EH (cell line): Measurements from ENCODE around the gene TAX1BP3.

Experiments
- DNase-seq: peaks from one replicate; pipeline ENCODE4 v3.0.0-alpha.2; 2015; ENCODE audit warnings: low read depth

TAX1BP3 gene

GRCh38 chr17:3626831-3627768 is 41.3 kb downstream of the TAX1BP3 start:
- DNase-seq, result peak; percentile 45

DNA sequence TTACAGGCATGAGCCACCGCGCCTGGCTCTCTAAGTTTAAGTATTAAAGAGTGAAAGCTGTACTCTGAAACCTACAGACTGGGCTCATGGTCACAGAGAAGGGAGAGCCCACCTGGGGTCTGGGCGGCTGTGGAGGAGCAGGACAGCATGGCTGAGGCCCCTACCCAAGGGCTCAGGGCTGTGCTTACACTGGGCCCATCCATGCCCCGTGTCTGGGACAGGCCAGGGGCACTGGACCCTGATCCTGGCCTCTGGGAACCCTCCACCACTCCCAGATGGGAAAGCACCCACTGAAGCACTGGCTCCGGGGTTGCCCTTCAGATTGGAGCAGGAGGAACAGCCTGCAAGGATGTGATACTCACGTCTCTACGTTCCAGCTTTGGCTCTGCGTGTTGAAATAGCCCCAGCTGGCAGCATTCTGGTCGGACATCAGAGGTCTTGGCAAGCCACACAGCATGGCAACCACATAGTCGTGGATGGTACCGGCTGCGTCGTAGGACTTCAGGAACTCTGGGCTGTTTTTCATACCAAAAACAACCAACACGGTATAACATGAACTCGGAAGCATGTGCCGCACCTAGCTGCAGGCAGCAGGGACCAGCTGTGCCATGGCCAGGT is 45.3 kb downstream of the TAX1BP3 start:
- no peak for DNase-seq

DNA sequence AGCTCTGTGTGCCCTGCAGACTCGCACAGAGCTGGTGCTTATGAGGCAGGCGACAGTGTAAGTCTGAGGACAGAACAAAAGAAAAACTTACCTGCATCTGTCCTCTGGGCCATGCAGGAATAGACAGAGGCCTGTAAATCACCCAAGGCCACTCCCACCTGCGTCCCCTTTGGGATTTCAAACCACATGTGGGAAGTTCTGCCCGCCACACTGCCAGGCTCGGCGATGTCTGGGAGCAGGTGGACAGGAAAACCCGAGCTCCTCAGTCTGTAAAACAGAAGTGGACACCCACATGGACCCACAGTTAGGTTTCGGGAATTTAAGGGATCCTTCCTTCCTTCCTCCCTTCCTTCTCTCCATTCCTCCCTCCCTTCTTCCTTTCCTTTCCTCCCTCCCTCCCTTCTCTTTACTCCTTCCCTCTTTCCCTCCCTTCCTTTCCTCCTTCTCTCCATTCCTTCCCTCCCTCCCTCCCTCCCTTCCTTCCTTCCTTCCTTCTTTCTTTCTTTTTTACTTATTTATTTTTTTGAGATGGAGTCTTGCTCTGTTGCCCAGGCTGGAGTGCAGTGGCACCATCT is 47.1 kb downstream of the TAX1BP3 start:
- no peak for DNase-seq

GRCh38 chr17:3615160-3615870 is 53.1 kb downstream of the TAX1BP3 start:
- DNase-seq, result no peak

- no peak for DNase-seq
These were observed 55.3 kb downstream of the TAX1BP3 start for GRCh38 chr17:3613124-3613523.
